GM12878 (cell line): ENCODE results near the gene MCMBP. TPM values are rescaled to one million over a fixed set of nuclear protein-coding genes. Genes with fewer than 3 reads are reported as not detected.

Source experiments
- ATF2 ChIP-seq: IDR thresholded peaks from 2 replicates; pipeline ENCODE4 v1.6.1; 2012; ENCODE audit warnings: low read length, inconsistent platforms
- BMI1 ChIP-seq: fragments of 450-650 bp; IDR thresholded peaks from 2 replicates; pipeline ENCODE4 v1.6.1; 2016; ENCODE audit warnings: mild to moderate bottlenecking, moderate library complexity, borderline replicate concordance
- ETV6 ChIP-seq, 2 experiments: fragments of 450-650 bp in 1 of 2; IDR thresholded peaks in 1 of 2; conservative IDR thresholded peaks in 1 of 2; 2 replicates each; pipeline ENCODE4 v1.6.1; 2014; ENCODE audit warnings: antibody characterized with exemption in 1 of 2, borderline replicate concordance in 1 of 2, low read depth in 1 of 2, mild to moderate bottlenecking in 1 of 2, moderate library complexity in 1 of 2
- HDAC6 ChIP-seq: fragments of 200-600 bp; sonication (generic); IDR thresholded peaks from one replicate; pipeline ENCODE4 v1.8.0; 2017; ENCODE audit warnings: antibody characterized with exemption; ENCODE audit not compliant: unreplicated experiment
- JUNB ChIP-seq: IDR thresholded peaks from 2 replicates; pipeline ENCODE4 v1.6.1; 2016; ENCODE audit warnings: antibody characterized with exemption, mild to moderate bottlenecking
- LARP7 ChIP-seq: fragments of 450-650 bp; IDR thresholded peaks from 2 replicates; pipeline ENCODE4 v1.6.1; 2017; ENCODE audit warnings: mild to moderate bottlenecking
- MYB ChIP-seq: fragments of 150-350 bp; IDR thresholded peaks from 2 replicates; pipeline ENCODE4 v1.6.1; 2014; ENCODE audit warnings: mild to moderate bottlenecking, low read depth, low read length, borderline replicate concordance
- NFYB ChIP-seq: IDR thresholded peaks from 2 replicates; pipeline ENCODE4 v1.6.1; 2011; ENCODE audit warnings: low read depth, mild to moderate bottlenecking, low read length, improper control_type of control experiment, moderate library complexity; ENCODE audit not compliant: insufficient read depth
- NRF1 ChIP-seq: conservative IDR thresholded peaks from 2 replicates; pipeline ENCODE4 v1.6.1; 2011; ENCODE audit warnings: mild to moderate bottlenecking, low read depth, low read length, improper control_type of control experiment
- PAX5 ChIP-seq: IDR thresholded peaks from 2 replicates; pipeline ENCODE4 v1.6.1; 2011; ENCODE audit warnings: low read depth, low read length, borderline replicate concordance
- PAX8 ChIP-seq: fragments of 450-650 bp; IDR thresholded peaks from 2 replicates; pipeline ENCODE4 v1.6.1; 2017; ENCODE audit warnings: mild to moderate bottlenecking, moderate library complexity
- POU2F2 ChIP-seq: IDR thresholded peaks from 3 replicates; pipeline ENCODE4 v1.6.1; 2011; ENCODE audit warnings: low read depth, mild to moderate bottlenecking, low read length, borderline replicate concordance
- REST ChIP-seq: IDR thresholded peaks from 2 replicates; pipeline ENCODE4 v1.6.1; 2012; ENCODE audit warnings: mild to moderate bottlenecking, low read depth, low read length
- RFX5 ChIP-seq: IDR thresholded peaks from 2 replicates; pipeline ENCODE4 v1.6.1; 2011; ENCODE audit warnings: low read depth, low read length, improper control_type of control experiment
- SP1 ChIP-seq: IDR thresholded peaks from one replicate; pipeline ENCODE4 v1.6.1; 2011; ENCODE audit warnings: low read depth, low read length
- TCF3 ChIP-seq: IDR thresholded peaks from 2 replicates; pipeline ENCODE4 v1.6.1; 2012; ENCODE audit warnings: low read depth, mild to moderate bottlenecking, low read length, borderline replicate concordance; ENCODE audit not compliant: insufficient read depth
- USF2 ChIP-seq: IDR thresholded peaks from 2 replicates; pipeline ENCODE4 v1.6.1; 2011; ENCODE audit warnings: low read depth, low read length, improper control_type of control experiment, borderline replicate concordance
- ZNF24 ChIP-seq: fragments of 450-650 bp; IDR thresholded peaks from 2 replicates; pipeline ENCODE4 v1.6.1; 2017; ENCODE audit warnings: antibody characterized with exemption, mild to moderate bottlenecking
- polyA plus RNA-seq, 11 experiments: library from polyadenylated mRNA; depleted of rRNA in 4 of 11; unstranded in 6 of 11; stranded (reverse) in 5 of 11; fragments of >200 nt; fragmentation: Nextera tagmentation in 4 of 11; fragmentation: Illumina TruSeq in 1 of 11; extraction: Ambion mirVana in 4 of 11; extraction: Trizol in 1 of 11; gene quantifications; 1 replicate in 1 of 11; 2 replicates in 10 of 11; pipeline versions ENCODE4 v1.2.1 to v1.2.3, GENCODE V29; 2011 to 2016; ENCODE audit warnings: inconsistent platforms in 2 of 11, missing spikeins in 2 of 11, low read depth in 1 of 11
- total RNA-seq, 4 experiments: library from RNA; depleted of rRNA in 3 of 4; stranded (reverse); fragments of >200 nt in 3 of 4; fragmentation: Illumina TruSeq in 1 of 4; extraction: Trizol in 1 of 4; gene quantifications; 2 replicates each; pipeline versions ENCODE4 v1.2.1 to v1.2.3, GENCODE V29; 2013 to 2021
- TF ChIP-seq, protein P1 (sequence below): IDR thresholded peaks from 2 replicates; pipeline ENCODE4 v1.6.1; 2011; ENCODE audit warnings: borderline replicate concordance, low read depth, mild to moderate bottlenecking, moderate library complexity, low read length; ENCODE audit not compliant: insufficient read depth, poor library complexity, severe bottlenecking
- TF ChIP-seq, protein P2 (sequence below): fragments of 450-650 bp; IDR thresholded peaks from 2 replicates; pipeline ENCODE4 v1.6.1; 2017; ENCODE audit warnings: borderline replicate concordance

Gene MCMBP
- total and polyA plus RNA-seq, 10 of the 15 experiments (the other 5 are each of a cell fraction or from before 2014, with no cell fraction given) = 7.6 to 93.1 (median 75.7) TPM

GRCh38 chr10:119872860-119873681, 428 bp upstream of the MCMBP start (continued):
- TF ChIP-seq JUNB (no peak), NRF1 (peak; percentile 71), TCF3 (peak; percentile 42; the same call in 1 of the 2 replicates), NFYB (no peak), PAX5 (no peak), RFX5 (no peak), LARP7 (peak; percentile 15), REST (peak; percentile 38; the same call in 1 of the 2 replicates), ETV6 (conservative IDR thresholded peaks at IDR 0.05 in 1 of 2, IDR thresholded peaks at IDR 0.05 in 1 of 2; ENCODE audit: borderline replicate concordance in 1 of 2, low read depth in 1 of 2) (no peak), POU2F2 (peak; percentile 36; the same call in 1 of the 3 replicates), PAX8 (no peak), USF2 (no peak), BMI1 (no peak), ZNF24 (peak; percentile 55; the same call in 1 of the 2 replicates), ATF2 (no peak; the same call in 1 of the 2 replicates), HDAC6 (no peak), MYB (no peak), SP1 (peak; percentile 46)
- TF ChIP-seq, protein P1, sequence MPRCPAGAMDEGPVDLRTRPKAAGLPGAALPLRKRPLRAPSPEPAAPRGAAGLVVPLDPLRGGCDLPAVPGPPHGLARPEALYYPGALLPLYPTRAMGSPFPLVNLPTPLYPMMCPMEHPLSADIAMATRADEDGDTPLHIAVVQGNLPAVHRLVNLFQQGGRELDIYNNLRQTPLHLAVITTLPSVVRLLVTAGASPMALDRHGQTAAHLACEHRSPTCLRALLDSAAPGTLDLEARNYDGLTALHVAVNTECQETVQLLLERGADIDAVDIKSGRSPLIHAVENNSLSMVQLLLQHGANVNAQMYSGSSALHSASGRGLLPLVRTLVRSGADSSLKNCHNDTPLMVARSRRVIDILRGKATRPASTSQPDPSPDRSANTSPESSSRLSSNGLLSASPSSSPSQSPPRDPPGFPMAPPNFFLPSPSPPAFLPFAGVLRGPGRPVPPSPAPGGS = no peak
- TF ChIP-seq, protein P2, sequence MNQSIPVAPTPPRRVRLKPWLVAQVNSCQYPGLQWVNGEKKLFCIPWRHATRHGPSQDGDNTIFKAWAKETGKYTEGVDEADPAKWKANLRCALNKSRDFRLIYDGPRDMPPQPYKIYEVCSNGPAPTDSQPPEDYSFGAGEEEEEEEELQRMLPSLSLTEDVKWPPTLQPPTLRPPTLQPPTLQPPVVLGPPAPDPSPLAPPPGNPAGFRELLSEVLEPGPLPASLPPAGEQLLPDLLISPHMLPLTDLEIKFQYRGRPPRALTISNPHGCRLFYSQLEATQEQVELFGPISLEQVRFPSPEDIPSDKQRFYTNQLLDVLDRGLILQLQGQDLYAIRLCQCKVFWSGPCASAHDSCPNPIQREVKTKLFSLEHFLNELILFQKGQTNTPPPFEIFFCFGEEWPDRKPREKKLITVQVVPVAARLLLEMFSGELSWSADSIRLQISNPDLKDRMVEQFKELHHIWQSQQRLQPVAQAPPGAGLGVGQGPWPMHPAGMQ = no peak
